ENCODE measurements around the gene ANXA2.

- TF ChIP-seq, protein P1, sequence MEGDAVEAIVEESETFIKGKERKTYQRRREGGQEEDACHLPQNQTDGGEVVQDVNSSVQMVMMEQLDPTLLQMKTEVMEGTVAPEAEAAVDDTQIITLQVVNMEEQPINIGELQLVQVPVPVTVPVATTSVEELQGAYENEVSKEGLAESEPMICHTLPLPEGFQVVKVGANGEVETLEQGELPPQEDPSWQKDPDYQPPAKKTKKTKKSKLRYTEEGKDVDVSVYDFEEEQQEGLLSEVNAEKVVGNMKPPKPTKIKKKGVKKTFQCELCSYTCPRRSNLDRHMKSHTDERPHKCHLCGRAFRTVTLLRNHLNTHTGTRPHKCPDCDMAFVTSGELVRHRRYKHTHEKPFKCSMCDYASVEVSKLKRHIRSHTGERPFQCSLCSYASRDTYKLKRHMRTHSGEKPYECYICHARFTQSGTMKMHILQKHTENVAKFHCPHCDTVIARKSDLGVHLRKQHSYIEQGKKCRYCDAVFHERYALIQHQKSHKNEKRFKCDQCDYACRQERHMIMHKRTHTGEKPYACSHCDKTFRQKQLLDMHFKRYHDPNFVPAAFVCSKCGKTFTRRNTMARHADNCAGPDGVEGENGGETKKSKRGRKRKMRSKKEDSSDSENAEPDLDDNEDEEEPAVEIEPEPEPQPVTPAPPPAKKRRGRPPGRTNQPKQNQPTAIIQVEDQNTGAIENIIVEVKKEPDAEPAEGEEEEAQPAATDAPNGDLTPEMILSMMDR (conservative IDR thresholded peaks at IDR 0.05; ENCODE audit: low read depth in 2 of 2), result no peak
- TF ChIP-seq POLR2AphosphoS5 (IDR thresholded peaks at IDR 0.05; ENCODE audit: low read depth), result no peak
- TF ChIP-seq, protein P2, sequence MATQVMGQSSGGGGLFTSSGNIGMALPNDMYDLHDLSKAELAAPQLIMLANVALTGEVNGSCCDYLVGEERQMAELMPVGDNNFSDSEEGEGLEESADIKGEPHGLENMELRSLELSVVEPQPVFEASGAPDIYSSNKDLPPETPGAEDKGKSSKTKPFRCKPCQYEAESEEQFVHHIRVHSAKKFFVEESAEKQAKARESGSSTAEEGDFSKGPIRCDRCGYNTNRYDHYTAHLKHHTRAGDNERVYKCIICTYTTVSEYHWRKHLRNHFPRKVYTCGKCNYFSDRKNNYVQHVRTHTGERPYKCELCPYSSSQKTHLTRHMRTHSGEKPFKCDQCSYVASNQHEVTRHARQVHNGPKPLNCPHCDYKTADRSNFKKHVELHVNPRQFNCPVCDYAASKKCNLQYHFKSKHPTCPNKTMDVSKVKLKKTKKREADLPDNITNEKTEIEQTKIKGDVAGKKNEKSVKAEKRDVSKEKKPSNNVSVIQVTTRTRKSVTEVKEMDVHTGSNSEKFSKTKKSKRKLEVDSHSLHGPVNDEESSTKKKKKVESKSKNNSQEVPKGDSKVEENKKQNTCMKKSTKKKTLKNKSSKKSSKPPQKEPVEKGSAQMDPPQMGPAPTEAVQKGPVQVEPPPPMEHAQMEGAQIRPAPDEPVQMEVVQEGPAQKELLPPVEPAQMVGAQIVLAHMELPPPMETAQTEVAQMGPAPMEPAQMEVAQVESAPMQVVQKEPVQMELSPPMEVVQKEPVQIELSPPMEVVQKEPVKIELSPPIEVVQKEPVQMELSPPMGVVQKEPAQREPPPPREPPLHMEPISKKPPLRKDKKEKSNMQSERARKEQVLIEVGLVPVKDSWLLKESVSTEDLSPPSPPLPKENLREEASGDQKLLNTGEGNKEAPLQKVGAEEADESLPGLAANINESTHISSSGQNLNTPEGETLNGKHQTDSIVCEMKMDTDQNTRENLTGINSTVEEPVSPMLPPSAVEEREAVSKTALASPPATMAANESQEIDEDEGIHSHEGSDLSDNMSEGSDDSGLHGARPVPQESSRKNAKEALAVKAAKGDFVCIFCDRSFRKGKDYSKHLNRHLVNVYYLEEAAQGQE (IDR thresholded peaks at IDR 0.05; ENCODE audit: unreplicated experiment), result no peak
- no peak for TF ChIP-seq EZH2 (IDR thresholded peaks at IDR 0.05; ENCODE audit: low read depth, unreplicated experiment)
- TF ChIP-seq CREB1 (CRISPR knock-in tag; IDR thresholded peaks at IDR 0.05; ENCODE audit: low read depth), result no peak
- no peak for TF ChIP-seq NANOG (IDR thresholded peaks at IDR 0.05; ENCODE audit: borderline replicate concordance)
- TF ChIP-seq STAT1 (IDR thresholded peaks at IDR 0.05; ENCODE audit: unreplicated experiment), result no peak
- TF ChIP-seq ZNF114 (CRISPR knock-in tag; IDR thresholded peaks at IDR 0.05), result no peak
- TF ChIP-seq EZH2phosphoT487 (IDR thresholded peaks at IDR 0.05; ENCODE audit: unreplicated experiment), result no peak
- no peak for TF ChIP-seq JUNB (IDR thresholded peaks at IDR 0.05; ENCODE audit: unreplicated experiment)
Measured at GRCh38 chr15:60325905-60326304, 71.9 kb downstream of the ANXA2 start.

Measured in GM23338 (cell line).